HFFc6 (cell line): ENCODE measurements around the gene FEV. TPM values are rescaled to one million over a fixed set of nuclear protein-coding genes. Genes with fewer than 3 reads are reported as not detected.

Experiments
- DNase-seq: peaks from one replicate; pipeline ENCODE4 v3.0.0-alpha.2; 2018
- H3K27ac Mint-ChIP-seq: 2 replicates; pipeline ENCODE4 v1.8.0; 2020; ENCODE audit warnings: mild to moderate bottlenecking, mixed read lengths
- H3K27me3 Mint-ChIP-seq: 2 replicates; pipeline ENCODE4 v1.8.0; 2021; ENCODE audit warnings: mild to moderate bottlenecking, moderate library complexity, mixed read lengths; ENCODE audit not compliant: insufficient read depth
- H3K36me3 Mint-ChIP-seq: 2 replicates; pipeline ENCODE4 v1.8.0; 2021; ENCODE audit warnings: low read depth, mixed read lengths
- H3K4me1 Mint-ChIP-seq: 2 replicates; pipeline ENCODE4 v1.8.0; 2020; ENCODE audit warnings: low read depth, mixed read lengths
- H3K4me3 Mint-ChIP-seq: 2 replicates; pipeline ENCODE4 v1.8.0; 2020; ENCODE audit warnings: mild to moderate bottlenecking, moderate library complexity, mixed read lengths
- H3K9me3 Mint-ChIP-seq: 2 replicates; pipeline ENCODE4 v1.8.0; 2020; ENCODE audit warnings: mild to moderate bottlenecking, mixed read lengths
- CTCF ChIP-seq: fragments of 200-600 bp; sonication (generic); IDR thresholded peaks from 2 replicates; pipeline ENCODE4 v1.5.0; 2021; ENCODE audit warnings: antibody characterized with exemption, mild to moderate bottlenecking
- total RNA-seq, 6 experiments: library from RNA; stranded (reverse); fragmentation: NEBNext Ultra II Directional; extraction: Animal tissue kit (Norgen Biotek cat#: 25700); gene quantifications; 2 replicates in 1 of 6; 3 replicates in 5 of 6; pipeline ENCODE4 v1.2.3, GENCODE V29; 2021

Gene FEV
- total RNA-seq, 6 experiments from 2014 or later = not detected

GRCh38 chr2:218961229-218961628 lies 23.8 kb downstream of the FEV start:
- Mint-ChIP-seq H3K27ac (no peak overlapping the region), H3K4me1 (peaks cover 21% of the 10 kb centered on the region), H3K27me3 (peaks cover 40% of the 10 kb centered on the region), H3K36me3 (0 out of 2 replicates have a peak, but pooled peaks cover 4% of the 10 kb centered on the region), H3K4me3 (no peak overlapping the region), H3K9me3 (no peaks in the 10 kb centered on the region)
- no peak for TF ChIP-seq CTCF
- no peak for DNase-seq

- Mint-ChIP-seq H3K27ac (no peak overlapping the region), H3K9me3 (no peaks in the 10 kb centered on the region), H3K4me3 (no peak overlapping the region), H3K4me1 (peaks cover 21% of the 10 kb centered on the region), H3K27me3 (peaks cover 46% of the 10 kb centered on the region), H3K36me3 (0 out of 2 replicates have a peak, but pooled peaks cover 4% of the 10 kb centered on the region)
- DNase-seq = no peak
- no peak for TF ChIP-seq CTCF
These were observed 24.4 kb downstream of the FEV start for GRCh38 chr2:218960309-218961165.

- Mint-ChIP-seq H3K27ac (no peak overlapping the region), H3K36me3 (0 out of 2 replicates have a peak, but pooled peaks cover 4% of the 10 kb centered on the region), H3K27me3 (peaks cover 51% of the 10 kb centered on the region), H3K4me3 (no peak overlapping the region; the same call in 1 of the 2 replicates), H3K9me3 (no peaks in the 10 kb centered on the region), H3K4me1 (peaks cover 21% of the 10 kb centered on the region)
- TF ChIP-seq CTCF = 0 out of 2 replicates have a peak, but pooled peaks have one; percentile 9
- no peak for DNase-seq
These were observed 25.1 kb downstream of the FEV start for GRCh38 chr2:218959761-218960308.

GRCh38 chr2:218959141-218959731 lies 25.7 kb downstream of the FEV start, which contains the start of gene CDK5R2:
Gene CDK5R2, plus strand, starts transcription at chr2:218959666. Its CDS starts 155 bp downstream, at chr2:218959821.
- H3K27me3 Mint-ChIP-seq = peaks cover 55% of the 10 kb centered on the region
- no peaks in the 10 kb centered on the region for H3K9me3 Mint-ChIP-seq
- 0 out of 2 replicates have a peak, but pooled peaks cover 4% of the 10 kb centered on the region for H3K36me3 Mint-ChIP-seq
- H3K27ac Mint-ChIP-seq = no peak within 1 kb of the TSS
- peak within 1 kb of the TSS; percentile 78 for H3K4me3 Mint-ChIP-seq
- H3K4me1 Mint-ChIP-seq = peaks cover 17% of the 10 kb centered on the region
- TF ChIP-seq CTCF = no peak
- peak; percentile 74 for DNase-seq

- 0 out of 2 replicates have a peak, but pooled peaks cover 4% of the 10 kb centered on the region for H3K36me3 Mint-ChIP-seq
- H3K4me3 Mint-ChIP-seq = no peak overlapping the region
- no peak for TF ChIP-seq CTCF
- no peak overlapping the region for H3K27ac Mint-ChIP-seq
- H3K9me3 Mint-ChIP-seq = no peaks in the 10 kb centered on the region
- peaks cover 60% of the 10 kb centered on the region for H3K27me3 Mint-ChIP-seq
- DNase-seq = no peak
- H3K4me1 Mint-ChIP-seq = peaks cover 7% of the 10 kb centered on the region
These were observed 26.7 kb downstream of the FEV start for GRCh38 chr2:218958276-218958675.
